ENCODE data around the gene SPATA2.
A peak's percentile ranks its signal among the peaks of the same experiment; 100 is the strongest.
"Not testable (repeated sequence)": the region's sequence is repeated elsewhere in the genome, so short reads cannot be mapped to it uniquely, and the experiment has no call there.

Gene SPATA2

GRCh38 chr20:49915380-49916145 lies at the start of gene SPATA2:
Gene SPATA2, minus strand, starts transcription at chr20:49915529. Its CDS starts 7,039 bp downstream, at chr20:49908490.
- DNase-seq = peak; percentile 89 to 98 (median 97)

DNA sequence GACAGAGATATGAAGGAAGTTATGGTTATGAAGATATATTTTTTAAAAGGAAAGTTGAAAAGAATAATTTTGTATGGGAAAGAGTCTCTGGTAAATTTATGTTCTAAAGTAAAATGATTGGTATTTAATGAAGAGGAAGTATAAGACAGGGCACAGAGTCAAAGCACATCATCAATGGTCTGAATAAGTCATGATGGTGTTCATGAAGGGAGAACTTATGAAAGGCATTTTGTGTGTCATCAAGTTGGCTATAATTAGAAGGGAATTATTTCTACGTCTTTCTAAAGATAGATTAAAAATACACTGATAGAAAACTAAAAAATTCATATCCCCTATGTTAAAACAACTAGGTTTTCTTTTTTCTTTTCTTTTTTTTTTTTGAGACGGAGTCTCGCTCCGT lies 46.1 kb upstream of the SPATA2 start:
- DNase-seq = no peak

- not testable (repeated sequence) for DNase-seq
These were observed 42.0 kb upstream of the SPATA2 start for GRCh38 chr20:49957089-49957938.

- no peak for DNase-seq
These were observed 41.4 kb upstream of the SPATA2 start for GRCh38 chr20:49956689-49957088.

- not testable (repeated sequence) for DNase-seq
These were observed 40.6 kb upstream of the SPATA2 start for GRCh38 chr20:49955830-49956396.

- DNase-seq = no peak
These were observed 39.8 kb upstream of the SPATA2 start for GRCh38 chr20:49955167-49955566.

GRCh38 chr20:49951151-49951550 lies 35.8 kb upstream of the SPATA2 start:
- no peak for DNase-seq

DNA sequence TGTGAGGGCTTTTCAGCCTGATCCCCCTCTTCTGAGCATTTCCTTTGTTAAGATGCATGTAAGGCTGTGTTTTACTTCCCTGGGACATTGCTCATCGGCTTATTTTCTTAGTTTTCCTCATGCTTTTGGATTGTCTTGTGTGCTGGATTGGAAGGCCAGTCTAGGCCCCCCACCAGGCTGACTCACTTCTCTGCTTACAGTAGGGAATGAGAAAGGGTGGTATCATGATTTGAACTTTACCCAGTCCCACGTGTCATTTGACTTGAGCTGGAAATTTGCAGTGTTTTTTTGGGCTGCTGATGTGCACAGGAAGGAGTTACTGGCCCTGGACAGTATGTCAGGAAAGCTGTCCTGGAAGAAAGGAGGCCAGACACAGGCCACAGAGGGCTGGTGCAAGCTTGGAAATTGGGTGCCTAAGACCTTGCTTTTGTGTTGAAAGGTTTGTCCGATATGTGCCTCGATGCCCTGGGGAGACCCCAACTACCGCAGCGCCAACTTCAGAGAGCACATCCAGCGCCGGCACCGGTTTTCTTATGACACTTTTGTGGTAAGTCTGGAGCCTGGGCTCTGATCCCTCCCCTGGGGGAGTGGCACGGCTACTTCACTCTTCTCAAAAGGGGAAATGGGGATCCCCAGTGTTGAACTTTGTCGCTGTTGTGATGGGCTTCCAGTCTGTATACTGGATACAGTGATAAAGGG lies 33.6 kb upstream of the SPATA2 start:
- no peak for DNase-seq

DNA sequence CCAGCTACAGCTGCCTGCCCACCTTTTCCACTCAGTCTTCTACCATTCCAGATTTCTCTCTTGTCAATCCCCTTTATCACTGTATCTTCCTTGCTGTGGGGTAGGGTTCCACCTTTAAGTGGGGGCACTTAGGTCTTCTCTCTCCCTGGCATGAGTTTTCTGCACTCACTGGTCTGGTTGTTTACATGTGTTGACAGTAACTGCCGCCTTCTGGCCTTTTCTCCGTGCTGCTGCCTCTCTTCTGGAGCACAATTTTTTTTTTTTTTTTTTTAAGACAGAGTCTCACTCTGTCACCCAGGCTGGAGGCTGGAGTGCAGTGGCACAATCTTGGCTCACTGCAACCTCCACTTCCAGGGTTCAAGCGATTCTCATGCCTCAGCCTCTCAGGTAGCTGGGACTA lies 32.8 kb upstream of the SPATA2 start:
- no peak for DNase-seq

GRCh38 chr20:49945701-49946477 lies 30.6 kb upstream of the SPATA2 start:
- DNase-seq = no peak

GRCh38 chr20:49945306-49945700 lies 30.0 kb upstream of the SPATA2 start:
- DNase-seq = no peak

GRCh38 chr20:49942942-49943341 lies 27.6 kb upstream of the SPATA2 start:
- no peak for DNase-seq

GRCh38 chr20:49942303-49942702 lies 27.0 kb upstream of the SPATA2 start:
- DNase-seq = no peak

DNA sequence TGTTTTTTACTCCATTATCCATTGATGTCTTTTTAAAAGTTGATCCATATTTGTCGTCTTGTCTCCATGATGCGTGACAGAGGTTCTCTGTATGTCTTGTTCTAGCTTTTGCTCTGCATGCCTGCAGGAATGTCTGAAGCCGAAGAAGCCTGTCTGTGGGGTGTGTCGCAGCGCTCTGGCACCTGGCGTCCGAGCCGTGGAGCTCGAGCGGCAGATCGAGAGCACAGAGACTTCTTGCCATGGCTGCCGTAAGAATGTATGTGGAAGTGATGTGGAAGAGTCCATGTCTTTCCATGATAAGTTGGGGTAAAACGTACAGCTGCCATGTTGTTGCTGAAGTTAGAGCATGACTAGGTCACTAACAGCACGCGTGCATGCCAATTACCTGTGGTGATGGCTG lies 26.1 kb upstream of the SPATA2 start:
- no peak for DNase-seq

DNA sequence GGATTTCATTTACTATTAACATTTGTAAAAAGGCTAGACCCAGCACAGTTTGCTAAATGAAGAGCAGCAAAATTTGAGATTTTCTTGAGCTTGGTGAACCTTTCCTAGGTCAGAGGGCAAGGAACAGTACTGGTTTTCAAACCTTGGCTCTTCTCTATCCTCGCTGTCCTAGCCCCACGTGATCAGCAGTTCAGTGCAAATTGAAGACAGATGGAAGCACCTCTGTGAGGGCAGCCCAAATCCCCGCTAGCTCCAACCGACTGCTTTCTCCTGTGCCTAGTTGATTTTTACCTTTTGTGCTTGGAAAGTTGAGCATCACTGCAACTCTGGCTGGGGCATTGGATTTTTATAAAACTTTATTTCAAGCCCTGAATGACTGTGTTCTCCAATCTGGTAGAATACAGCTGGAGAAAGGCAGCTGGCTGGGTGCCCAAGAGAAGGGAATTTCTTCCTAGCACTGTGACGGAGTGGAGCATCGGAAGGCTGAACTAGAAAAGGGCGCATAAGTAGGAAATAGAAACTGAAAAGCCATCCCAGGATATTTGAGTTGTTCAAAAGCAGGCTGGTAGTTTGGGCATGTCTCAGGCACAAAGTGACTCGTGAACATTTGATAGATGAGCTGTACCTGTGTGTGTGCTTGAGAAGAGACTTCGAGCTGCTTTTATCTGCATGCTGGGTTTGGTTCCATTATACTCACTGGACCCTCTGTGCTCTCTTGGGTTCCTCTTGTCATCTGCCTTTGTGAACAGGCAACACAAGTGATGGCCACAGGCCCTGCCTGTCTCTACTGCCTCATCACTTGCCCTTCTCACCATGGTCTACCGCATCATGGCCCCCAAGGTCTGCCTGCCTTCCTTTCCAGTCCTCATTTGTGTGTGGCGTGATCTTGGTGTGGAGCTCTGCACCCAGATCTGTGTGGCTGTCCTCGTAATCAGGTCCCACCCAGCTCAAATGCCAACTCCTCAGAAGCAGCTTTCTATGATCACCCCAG lies 23.1 kb upstream of the SPATA2 start:
- no peak for DNase-seq

GRCh38 chr20:49937027-49937929 lies 21.9 kb upstream of the SPATA2 start:
- peak in 1 of 3 experiments; percentile 45 for DNase-seq

DNA sequence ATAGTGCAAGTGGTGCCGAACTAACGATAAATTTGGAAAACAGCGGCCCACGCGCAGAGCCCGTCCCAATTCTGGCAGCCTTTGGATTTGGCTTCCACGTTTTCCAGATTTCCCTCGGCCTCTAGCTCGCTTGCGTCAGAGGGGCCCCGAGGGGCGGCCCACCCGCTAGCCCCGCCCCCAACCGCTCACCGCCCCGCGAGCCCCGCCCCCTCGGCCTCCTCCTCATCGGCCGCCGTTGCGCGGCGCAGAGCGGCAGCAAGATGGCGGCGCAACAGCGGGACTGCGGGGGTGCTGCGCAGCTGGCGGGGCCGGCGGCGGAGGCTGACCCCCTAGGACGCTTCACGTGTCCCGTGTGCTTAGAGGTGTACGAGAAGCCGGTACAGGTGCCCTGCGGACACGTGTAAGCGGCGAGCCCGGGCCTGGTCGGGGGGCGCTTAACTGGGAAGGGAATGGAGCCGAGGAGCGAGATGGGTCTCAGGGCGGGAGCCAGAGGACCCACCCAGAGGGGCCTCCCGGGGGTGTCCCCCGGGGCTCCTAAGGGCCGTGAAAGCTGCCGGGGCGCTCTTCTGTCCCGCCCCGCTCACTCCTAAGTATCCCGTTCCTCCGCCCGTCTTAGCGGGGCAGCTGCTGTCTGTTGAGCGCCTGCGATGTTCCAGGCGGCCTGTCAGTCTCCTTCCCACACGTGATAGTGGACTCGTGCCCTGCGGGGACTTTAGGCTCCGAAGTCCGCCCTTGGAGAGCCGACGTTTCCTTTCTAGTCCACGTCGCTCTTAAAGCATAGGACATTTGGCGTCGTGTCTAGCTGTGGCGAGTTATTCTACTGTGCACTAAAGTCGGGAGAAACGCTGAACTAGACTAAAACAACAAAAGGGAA lies 21.1 kb upstream of the SPATA2 start, which contains the start of gene RNF114:
RNF114 (plus strand) TSS at position 245 of the 874 bp plus-strand sequence; CDS start at position 261, 16 bp downstream.
- peak; percentile 93 to 96 (median 95) for DNase-seq

DNA sequence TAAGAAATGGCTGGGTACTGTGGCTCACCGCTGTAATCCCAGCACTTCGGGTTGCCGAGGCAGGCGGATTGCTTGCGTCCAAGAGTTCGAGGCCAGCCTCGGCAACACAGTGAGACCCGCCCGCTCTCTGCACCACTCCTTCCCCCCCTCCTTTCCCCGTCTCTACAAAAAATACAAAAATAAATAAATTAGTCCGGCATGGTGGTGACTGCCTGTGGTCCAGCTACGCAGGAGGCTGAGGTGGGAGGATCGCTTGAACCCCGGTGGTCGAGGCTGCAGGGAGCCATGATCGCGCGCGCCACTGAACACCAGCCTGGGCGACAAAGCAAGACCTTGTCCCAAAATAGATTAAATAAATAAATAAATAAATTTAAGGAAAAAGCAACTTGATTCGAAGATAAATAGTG lies 20.4 kb upstream of the SPATA2 start:
- peak in 1 of 3 experiments; percentile 28 for DNase-seq

- DNase-seq = no peak
These were observed 13.8 kb upstream of the SPATA2 start for GRCh38 chr20:49929142-49929494.

All from NCI-H1417 (cell line).